SJSA1 (cell line): ENCODE results near the gene SUCLG2. TPM values are rescaled to one million over a fixed set of nuclear protein-coding genes. Genes with fewer than 3 reads are reported as not detected.

Experiments used
- DNase-seq, 2 experiments: peaks; one replicate each; pipeline ENCODE4 v3.0.0-alpha.2; 2015 to 2020; ENCODE audit warnings: low spot score in 2 of 2, low read depth in 1 of 2
- H3K27ac ChIP-seq: fragments of 250-450 bp; sonication (Bioruptor Pico); 2 replicates; pipeline ENCODE4 v1.5.1; 2020; ENCODE audit warnings: mild to moderate bottlenecking, moderate library complexity
- H3K27me3 ChIP-seq: fragments of 250-450 bp; sonication (Bioruptor Pico); replicated peaks from 2 replicates; pipeline ENCODE4 v1.5.1; 2020; ENCODE audit warnings: mild to moderate bottlenecking, moderate library complexity
- H3K36me3 ChIP-seq: fragments of 250-450 bp; sonication (Bioruptor Pico); 2 replicates; pipeline ENCODE4 v1.5.1; 2020; ENCODE audit warnings: mild to moderate bottlenecking
- H3K4me1 ChIP-seq: fragments of 250-450 bp; sonication (Bioruptor Pico); replicated peaks from 2 replicates; pipeline ENCODE4 v1.6.1; 2021; ENCODE audit warnings: mild to moderate bottlenecking
- H3K4me3 ChIP-seq: fragments of 250-450 bp; sonication (Bioruptor Pico); 2 replicates; pipeline ENCODE4 v1.5.1; 2020; ENCODE audit warnings: mild to moderate bottlenecking
- H3K9me3 ChIP-seq: fragments of 250-450 bp; sonication (Bioruptor Pico); replicated peaks from 2 replicates; pipeline ENCODE4 v1.5.1; 2020; ENCODE audit warnings: mild to moderate bottlenecking
- total RNA-seq: library from RNA; depleted of rRNA; stranded (reverse); fragments of >200 nt; shearing (Covaris generic); gene quantifications from 2 replicates; pipeline ENCODE4 v1.2.3, GENCODE V29; 2014

SUCLG2 gene
- total RNA-seq, 1 experiment from 2014 or later: 53.7 TPM

- Histone ChIP-seq H3K27ac (no peak overlapping the region), H3K4me1 (peaks cover 14% of the 10 kb centered on the region), H3K9me3 (no peaks in the 10 kb centered on the region), H3K27me3 (no peaks in the 10 kb centered on the region), H3K4me3 (no peak overlapping the region), H3K36me3 (peaks cover 17% of the 10 kb centered on the region)
- no peak for DNase-seq
Measured at GRCh38 chr3:67642734-67643133, 11.7 kb downstream of the SUCLG2 start.

DNA sequence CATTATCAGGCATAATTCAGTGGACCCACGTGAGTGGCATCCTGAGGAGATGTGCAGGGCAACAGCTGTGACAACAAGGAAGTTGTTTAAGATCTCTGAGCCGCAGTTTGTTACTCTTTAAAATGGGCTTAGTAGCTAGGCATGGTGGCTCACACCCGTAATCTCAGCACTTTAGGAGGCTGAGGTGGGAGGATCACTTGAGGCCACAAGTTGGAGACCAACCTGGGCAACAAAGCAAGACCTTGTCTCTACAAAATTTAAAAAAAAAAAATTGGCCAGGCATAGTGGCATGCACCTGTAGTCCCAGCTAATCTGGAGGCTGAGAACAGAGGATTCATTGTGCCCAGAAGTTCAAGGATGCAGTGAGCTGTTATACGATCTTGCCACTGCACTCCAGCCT, 12.2 kb downstream of the SUCLG2 start:
- H3K4me1 ChIP-seq: peaks cover 11% of the 10 kb centered on the region
- no peak overlapping the region for H3K4me3 ChIP-seq
- peaks cover 17% of the 10 kb centered on the region for H3K36me3 ChIP-seq
- no peaks in the 10 kb centered on the region for H3K27me3 ChIP-seq
- H3K27ac ChIP-seq: no peak overlapping the region
- H3K9me3 ChIP-seq: no peaks in the 10 kb centered on the region
- no peak for DNase-seq

GRCh38 chr3:67641451-67641850, 13.0 kb downstream of the SUCLG2 start:
- no peak for DNase-seq
- H3K36me3 ChIP-seq: peaks cover 12% of the 10 kb centered on the region
- peaks cover 4% of the 10 kb centered on the region for H3K4me1 ChIP-seq
- H3K4me3 ChIP-seq: no peak overlapping the region
- no peak overlapping the region for H3K27ac ChIP-seq
- H3K27me3 ChIP-seq: no peaks in the 10 kb centered on the region
- no peaks in the 10 kb centered on the region for H3K9me3 ChIP-seq

DNA sequence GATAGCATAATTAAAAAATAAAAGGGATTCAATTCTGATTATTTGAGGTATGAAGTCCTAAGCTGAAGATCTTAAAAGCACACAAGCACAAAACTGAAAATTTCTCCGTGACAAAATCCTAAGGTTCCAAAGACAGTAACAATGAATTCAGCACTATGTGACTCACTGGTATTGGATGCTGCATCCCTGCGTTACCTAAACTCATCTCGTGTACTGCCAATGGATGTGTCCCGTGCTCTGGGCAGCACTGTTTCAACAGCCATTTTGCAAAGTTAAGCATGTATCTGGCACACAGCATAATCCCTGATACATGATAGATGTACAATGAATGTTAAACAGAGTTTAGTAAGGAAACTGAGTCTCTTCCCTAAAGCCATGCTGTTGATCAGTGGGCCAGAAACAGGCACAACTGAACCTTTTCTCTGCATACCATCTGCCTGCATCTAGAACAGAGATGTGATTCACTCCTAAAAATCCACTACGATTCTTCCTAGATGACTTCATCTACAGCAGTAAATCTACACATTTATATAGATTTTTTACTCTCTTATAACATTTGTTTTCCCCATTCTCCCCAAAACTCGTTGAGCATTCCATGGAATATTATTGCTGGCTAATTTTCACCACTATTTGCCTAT, 14.3 kb downstream of the SUCLG2 start:
- DNase-seq: no peak
- peaks cover 8% of the 10 kb centered on the region; the same call in 1 of the 2 replicates for H3K36me3 ChIP-seq
- no peaks in the 10 kb centered on the region for H3K27me3 ChIP-seq
- peaks cover 11% of the 10 kb centered on the region for H3K4me1 ChIP-seq
- no peak overlapping the region for H3K27ac ChIP-seq
- no peaks in the 10 kb centered on the region for H3K9me3 ChIP-seq
- no peak overlapping the region for H3K4me3 ChIP-seq

DNA sequence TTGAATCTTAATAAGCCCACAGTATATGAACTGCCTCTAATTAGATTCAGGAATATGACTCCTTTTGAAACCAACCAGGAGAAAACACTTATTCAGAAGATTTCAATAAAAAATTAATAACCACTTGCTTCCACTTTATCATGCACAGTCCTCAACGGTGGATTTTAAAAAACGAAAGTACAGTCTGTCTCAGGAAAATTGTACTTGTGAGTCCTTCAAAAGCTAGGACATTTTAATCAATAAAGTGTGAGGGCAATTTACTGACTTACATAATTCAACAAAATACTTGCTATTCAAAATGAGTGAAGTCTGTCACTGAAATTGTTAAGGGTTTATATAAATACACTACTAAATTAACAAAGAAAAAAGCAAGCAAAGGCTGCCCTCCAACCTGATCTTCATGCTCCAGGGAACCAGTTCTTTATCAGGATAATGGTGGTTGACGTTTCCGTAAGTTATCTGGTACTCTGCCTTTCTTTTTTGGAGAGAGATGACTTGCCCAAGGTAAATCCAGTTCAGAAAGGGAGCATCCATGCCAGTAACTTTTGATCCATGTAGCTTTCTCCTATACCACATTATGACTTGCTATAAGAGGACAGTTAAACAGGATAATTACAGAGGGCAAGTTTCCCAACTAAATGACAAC, 17.0 kb downstream of the SUCLG2 start:
- no peaks in the 10 kb centered on the region for H3K9me3 ChIP-seq
- H3K4me1 ChIP-seq: peaks cover 19% of the 10 kb centered on the region
- no peak overlapping the region for H3K4me3 ChIP-seq
- no peak overlapping the region for H3K27ac ChIP-seq
- DNase-seq: no peak
- peaks cover 5% of the 10 kb centered on the region; the same call in 1 of the 2 replicates for H3K36me3 ChIP-seq
- no peaks in the 10 kb centered on the region for H3K27me3 ChIP-seq

- peaks cover 19% of the 10 kb centered on the region for H3K4me1 ChIP-seq
- no peaks in the 10 kb centered on the region for H3K27me3 ChIP-seq
- no peaks in the 10 kb centered on the region for H3K9me3 ChIP-seq
- peaks cover 5% of the 10 kb centered on the region; the same call in 1 of the 2 replicates for H3K36me3 ChIP-seq
- peak in 1 of 2 experiments; percentile 14 for DNase-seq
- H3K4me3 ChIP-seq: no peak overlapping the region
- H3K27ac ChIP-seq: peak overlapping the region; percentile 76
Measured at GRCh38 chr3:67635806-67636205, 18.6 kb downstream of the SUCLG2 start.

DNA sequence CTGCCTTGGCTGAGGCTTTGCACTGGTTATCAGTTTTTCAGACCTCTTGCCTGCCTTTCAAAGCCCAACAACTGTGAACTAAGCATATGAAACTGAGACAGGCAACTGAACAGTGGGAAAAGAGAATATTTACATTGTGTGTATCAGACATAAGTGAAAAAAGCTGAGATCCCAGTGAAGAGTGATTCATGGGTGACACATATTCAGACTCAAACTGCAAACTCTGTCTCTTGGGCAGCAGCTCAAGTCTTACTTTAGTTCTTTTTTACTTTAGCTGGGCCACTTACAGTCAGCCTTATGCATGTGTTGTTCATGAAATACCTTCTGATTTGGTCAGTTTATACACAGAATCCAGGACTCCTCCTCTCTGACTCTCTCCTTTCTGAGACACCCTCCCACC, 19.2 kb downstream of the SUCLG2 start:
- no peak overlapping the region for H3K4me3 ChIP-seq
- H3K27ac ChIP-seq: peak overlapping the region; percentile 76
- peaks cover 19% of the 10 kb centered on the region for H3K4me1 ChIP-seq
- DNase-seq: peak in 1 of 2 experiments; percentile 52
- H3K36me3 ChIP-seq: peaks cover 5% of the 10 kb centered on the region; the same call in 1 of the 2 replicates
- H3K27me3 ChIP-seq: no peaks in the 10 kb centered on the region
- no peaks in the 10 kb centered on the region for H3K9me3 ChIP-seq

GRCh38 chr3:67630666-67631362, 23.6 kb downstream of the SUCLG2 start:
- no peak for DNase-seq
- no peaks in the 10 kb centered on the region for H3K9me3 ChIP-seq
- H3K27me3 ChIP-seq: no peaks in the 10 kb centered on the region
- peaks cover 15% of the 10 kb centered on the region for H3K4me1 ChIP-seq
- no peak overlapping the region for H3K27ac ChIP-seq
- H3K4me3 ChIP-seq: no peak overlapping the region
- peaks cover 8% of the 10 kb centered on the region; the same call in 1 of the 2 replicates for H3K36me3 ChIP-seq

DNA sequence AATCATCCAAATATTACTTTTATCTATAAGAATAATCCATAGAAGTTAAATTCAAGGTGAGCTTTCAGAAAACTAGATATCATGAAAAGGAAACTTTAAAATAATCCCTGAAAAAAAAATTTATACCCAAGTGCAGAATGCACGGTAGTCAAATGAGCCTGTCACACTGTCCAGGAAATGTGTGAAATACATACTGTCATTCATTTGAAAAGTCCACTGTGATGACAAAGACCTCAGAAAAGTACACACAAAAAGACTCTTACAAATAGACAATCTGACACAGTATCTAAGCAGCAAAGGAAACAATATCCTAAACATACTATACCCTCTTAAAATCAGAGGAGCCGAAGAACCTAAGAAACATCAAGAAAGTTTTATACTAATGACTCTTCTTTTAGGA, 29.7 kb downstream of the SUCLG2 start:
- no peak for DNase-seq
- Histone ChIP-seq H3K36me3 (peaks cover 12% of the 10 kb centered on the region), H3K27ac (no peak overlapping the region)

GRCh38 chr3:67624078-67624477, 30.3 kb downstream of the SUCLG2 start:
- Histone ChIP-seq H3K4me3 (no peak overlapping the region), H3K27me3 (no peaks in the 10 kb centered on the region), H3K36me3 (peaks cover 16% of the 10 kb centered on the region), H3K4me1 (no peaks in the 10 kb centered on the region), H3K9me3 (no peaks in the 10 kb centered on the region), H3K27ac (no peak overlapping the region)
- DNase-seq: no peak

More for the DNA sequence above, 29.7 kb downstream of the SUCLG2 start:
- H3K9me3 ChIP-seq: no peaks in the 10 kb centered on the region
- H3K27me3 ChIP-seq: no peaks in the 10 kb centered on the region
- H3K4me1 ChIP-seq: no peaks in the 10 kb centered on the region
- H3K4me3 ChIP-seq: no peak overlapping the region

DNA sequence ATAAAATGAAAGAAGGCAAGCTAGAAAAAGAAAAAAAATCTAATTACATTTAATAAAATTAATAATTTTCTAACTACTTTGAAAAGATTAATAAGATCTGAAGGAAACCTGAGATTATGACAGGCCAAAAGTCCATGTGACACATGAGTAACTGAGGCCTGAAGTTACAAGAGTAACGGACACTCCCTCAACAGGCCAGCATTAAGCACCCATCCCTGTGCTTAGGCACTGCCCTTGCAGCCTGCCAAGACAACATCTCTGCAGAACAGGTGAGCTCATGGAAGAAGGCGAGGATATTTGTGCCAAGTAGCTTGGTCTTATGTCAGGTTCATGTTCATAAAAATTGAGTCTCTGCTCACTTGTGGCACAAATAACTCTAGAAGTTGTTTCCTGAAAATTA, 31.8 kb downstream of the SUCLG2 start:
- H3K27me3 ChIP-seq: no peaks in the 10 kb centered on the region
- no peak overlapping the region for H3K4me3 ChIP-seq
- no peak overlapping the region for H3K27ac ChIP-seq
- H3K4me1 ChIP-seq: no peaks in the 10 kb centered on the region
- H3K9me3 ChIP-seq: no peaks in the 10 kb centered on the region
- H3K36me3 ChIP-seq: peaks cover 16% of the 10 kb centered on the region
- DNase-seq: no peak

GRCh38 chr3:67620869-67621268, 33.5 kb downstream of the SUCLG2 start:
- H3K27ac ChIP-seq: no peak overlapping the region
- no peak for DNase-seq
- peaks cover 27% of the 10 kb centered on the region for H3K36me3 ChIP-seq
- no peaks in the 10 kb centered on the region for H3K4me1 ChIP-seq
- H3K9me3 ChIP-seq: no peaks in the 10 kb centered on the region
- H3K27me3 ChIP-seq: no peaks in the 10 kb centered on the region
- H3K4me3 ChIP-seq: no peak overlapping the region

DNA sequence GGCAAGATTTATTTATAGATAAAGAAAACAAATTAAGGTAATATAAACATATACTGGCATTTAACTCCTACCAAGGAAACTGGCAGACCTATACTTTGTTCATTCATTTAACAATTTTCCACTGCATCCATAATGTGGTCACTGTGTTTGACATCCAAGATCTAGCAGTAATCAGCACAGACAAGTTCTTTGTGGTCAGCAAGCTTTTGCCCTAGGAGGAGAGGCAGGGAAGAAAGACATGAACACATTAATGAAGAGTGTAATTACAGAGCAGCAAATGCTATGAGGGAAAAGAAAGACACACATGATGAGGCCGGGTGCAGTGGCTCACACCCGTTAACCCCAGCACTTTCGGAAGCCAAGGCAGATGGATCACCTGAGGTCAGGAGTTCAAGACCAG, 34.4 kb downstream of the SUCLG2 start:
- no peaks in the 10 kb centered on the region for H3K4me1 ChIP-seq
- H3K9me3 ChIP-seq: no peaks in the 10 kb centered on the region
- H3K4me3 ChIP-seq: no peak overlapping the region
- no peak overlapping the region for H3K27ac ChIP-seq
- peaks cover 29% of the 10 kb centered on the region for H3K36me3 ChIP-seq
- no peaks in the 10 kb centered on the region for H3K27me3 ChIP-seq
- DNase-seq: no peak

DNA sequence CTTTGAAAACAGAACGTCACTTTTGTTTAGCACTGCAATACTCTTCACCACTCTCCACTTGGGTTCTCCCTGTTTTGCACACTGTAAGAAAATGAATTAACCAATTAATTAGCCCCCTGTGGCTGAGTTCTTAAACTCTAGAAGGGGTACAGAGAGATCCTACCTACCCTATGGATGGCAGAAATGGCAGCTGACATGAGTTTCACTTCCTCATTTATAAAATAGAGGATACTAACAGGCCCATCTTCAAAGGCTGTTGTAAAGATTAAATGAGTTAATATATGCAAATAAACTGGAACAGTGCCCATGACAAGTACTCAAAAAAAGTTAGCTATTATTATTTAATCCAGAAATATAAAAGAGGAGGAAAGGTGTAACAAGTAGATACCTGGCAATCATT, 36.9 kb downstream of the SUCLG2 start:
- Histone ChIP-seq H3K9me3 (no peaks in the 10 kb centered on the region), H3K27ac (no peak overlapping the region), H3K4me1 (no peaks in the 10 kb centered on the region), H3K27me3 (no peaks in the 10 kb centered on the region), H3K36me3 (peaks cover 23% of the 10 kb centered on the region), H3K4me3 (no peak overlapping the region)
- no peak for DNase-seq
